AG09319 (cell line): ENCODE data around the gene CAMTA1.

Experiments
- DNase-seq: peaks from one replicate; pipeline ENCODE4 v3.0.0-alpha.2; 2010; ENCODE audit warnings: low read depth; ENCODE audit errors: extremely low read depth
- CTCF ChIP-seq: IDR thresholded peaks from 2 replicates; pipeline ENCODE4 v1.5.1; 2011; ENCODE audit warnings: low read depth, mild to moderate bottlenecking, inconsistent platforms, low read length, moderate library complexity

Gene CAMTA1

GRCh38 chr1:6873298-6874015 is 88.2 kb downstream of the CAMTA1 start:
- no peak for TF ChIP-seq CTCF
- DNase-seq, result no peak

- TF ChIP-seq CTCF, result no peak
- no peak for DNase-seq
Observed at GRCh38 chr1:6874298-6874697, 89.0 kb downstream of the CAMTA1 start.

- TF ChIP-seq CTCF, result no peak
- no peak for DNase-seq
Observed at GRCh38 chr1:6880951-6881690, 95.9 kb downstream of the CAMTA1 start.

- TF ChIP-seq CTCF, result no peak
- DNase-seq, result no peak
Observed at GRCh38 chr1:6882414-6882813, 97.2 kb downstream of the CAMTA1 start.

GRCh38 chr1:6884652-6885153 is 99.4 kb downstream of the CAMTA1 start:
- no peak for TF ChIP-seq CTCF

GRCh38 chr1:6885426-6885825 is 100.2 kb downstream of the CAMTA1 start:
- DNase-seq, result no peak
- no peak for TF ChIP-seq CTCF

More at GRCh38 chr1:6884652-6885153, 99.4 kb downstream of the CAMTA1 start:
- no peak for DNase-seq

- TF ChIP-seq CTCF, result no peak
- DNase-seq, result no peak
Observed at GRCh38 chr1:6886523-6886922, 101.3 kb downstream of the CAMTA1 start.
